Measurements from ENCODE around the gene TNFSF4.

DNA sequence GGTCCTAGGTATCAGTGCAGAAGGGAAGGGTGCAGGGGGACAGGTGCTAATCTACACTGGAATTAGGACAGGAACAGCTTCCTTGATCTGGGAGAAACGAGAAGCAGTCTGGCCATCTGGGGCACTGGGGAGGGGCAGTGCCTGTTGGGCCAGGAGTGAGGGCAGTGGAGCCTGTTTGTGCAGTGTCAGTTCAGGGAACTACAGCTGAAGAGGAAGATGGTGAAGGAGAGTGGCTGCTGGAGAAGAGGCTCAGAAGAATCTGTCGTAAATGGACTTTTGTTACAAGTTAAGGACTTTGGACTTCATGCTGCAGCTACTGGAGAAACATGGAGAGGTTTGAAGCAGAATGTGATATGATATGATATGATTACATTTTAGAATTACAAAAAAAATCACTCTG lies 3.2 kb upstream of the TNFSF4 start:
- no peak for TF ChIP-seq EZH2phosphoT487 (IDR thresholded peaks at IDR 0.05; ENCODE audit: low read depth)
- TF ChIP-seq, protein P1, sequence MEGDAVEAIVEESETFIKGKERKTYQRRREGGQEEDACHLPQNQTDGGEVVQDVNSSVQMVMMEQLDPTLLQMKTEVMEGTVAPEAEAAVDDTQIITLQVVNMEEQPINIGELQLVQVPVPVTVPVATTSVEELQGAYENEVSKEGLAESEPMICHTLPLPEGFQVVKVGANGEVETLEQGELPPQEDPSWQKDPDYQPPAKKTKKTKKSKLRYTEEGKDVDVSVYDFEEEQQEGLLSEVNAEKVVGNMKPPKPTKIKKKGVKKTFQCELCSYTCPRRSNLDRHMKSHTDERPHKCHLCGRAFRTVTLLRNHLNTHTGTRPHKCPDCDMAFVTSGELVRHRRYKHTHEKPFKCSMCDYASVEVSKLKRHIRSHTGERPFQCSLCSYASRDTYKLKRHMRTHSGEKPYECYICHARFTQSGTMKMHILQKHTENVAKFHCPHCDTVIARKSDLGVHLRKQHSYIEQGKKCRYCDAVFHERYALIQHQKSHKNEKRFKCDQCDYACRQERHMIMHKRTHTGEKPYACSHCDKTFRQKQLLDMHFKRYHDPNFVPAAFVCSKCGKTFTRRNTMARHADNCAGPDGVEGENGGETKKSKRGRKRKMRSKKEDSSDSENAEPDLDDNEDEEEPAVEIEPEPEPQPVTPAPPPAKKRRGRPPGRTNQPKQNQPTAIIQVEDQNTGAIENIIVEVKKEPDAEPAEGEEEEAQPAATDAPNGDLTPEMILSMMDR (IDR thresholded peaks at IDR 0.05; ENCODE audit: low read depth, low read length) = no peak

Measured in OCI-LY3 (cell line).